GM21423 (cell line): Measurements from ENCODE around the gene ZNF385B.
A peak's percentile ranks its signal among the peaks of the same experiment; 100 is the strongest.

Experiments
- ATAC-seq: cut with Tn5 transposase; IDR thresholded peaks from one replicate; pipeline ENCODE4 v1.9.1; 2021; ENCODE audit warnings: mild to moderate bottlenecking, moderate library complexity; ENCODE audit not compliant: unreplicated experiment

Gene ZNF385B

DNA sequence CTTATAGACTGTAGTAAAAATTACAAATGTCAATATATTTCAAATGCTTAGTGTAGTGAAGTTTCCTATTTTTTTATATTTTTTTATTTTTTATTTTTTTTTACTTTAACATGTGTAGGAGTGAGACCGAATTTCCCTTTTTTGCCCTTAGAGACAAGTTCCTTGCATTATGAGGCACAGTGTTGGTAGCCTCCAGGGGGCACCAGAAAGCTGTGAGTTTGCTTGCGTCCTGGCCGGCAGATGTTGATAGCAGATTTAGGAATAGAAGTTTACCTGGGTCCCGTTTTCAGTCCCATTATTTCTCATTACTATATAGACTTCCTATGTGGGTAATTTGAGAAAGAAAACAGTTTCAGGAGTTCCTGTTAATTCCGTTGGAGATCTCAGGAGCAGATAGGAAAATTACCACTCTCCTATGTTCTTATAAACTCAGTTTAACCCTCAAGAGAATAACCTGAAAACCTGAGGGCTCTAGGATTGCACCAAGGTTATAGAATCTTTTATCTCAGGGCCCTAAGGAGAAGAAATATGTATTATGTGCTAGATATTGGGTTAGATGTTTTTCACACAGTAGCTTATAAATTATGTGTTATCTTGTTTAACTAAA, 439.3 kb downstream of the ZNF385B start:
- ATAC-seq = peak; percentile 82

DNA sequence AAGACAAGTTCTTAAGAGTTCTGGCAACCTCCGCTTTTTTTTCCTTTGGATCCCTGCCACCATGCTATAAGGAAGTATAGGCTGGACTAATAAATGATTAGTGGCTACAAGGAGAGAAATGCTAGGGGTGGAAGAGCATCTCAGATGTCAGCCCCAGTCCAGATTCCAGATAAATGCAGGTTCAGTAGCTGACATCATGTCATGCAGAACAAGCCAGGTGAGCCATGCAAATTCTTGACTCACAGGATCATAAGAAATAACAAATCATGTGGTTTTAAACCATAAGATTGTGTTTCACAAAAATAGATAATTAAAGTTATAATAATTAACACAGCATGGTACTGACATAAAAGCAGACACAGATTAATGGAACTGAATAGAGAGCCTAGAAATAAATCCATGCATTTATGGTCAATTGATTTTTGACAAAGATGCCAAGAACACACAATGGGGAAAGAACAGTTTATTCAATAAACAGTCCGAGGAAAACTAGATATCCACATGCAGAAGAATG, 443.9 kb downstream of the ZNF385B start:
- ATAC-seq = no peak

DNA sequence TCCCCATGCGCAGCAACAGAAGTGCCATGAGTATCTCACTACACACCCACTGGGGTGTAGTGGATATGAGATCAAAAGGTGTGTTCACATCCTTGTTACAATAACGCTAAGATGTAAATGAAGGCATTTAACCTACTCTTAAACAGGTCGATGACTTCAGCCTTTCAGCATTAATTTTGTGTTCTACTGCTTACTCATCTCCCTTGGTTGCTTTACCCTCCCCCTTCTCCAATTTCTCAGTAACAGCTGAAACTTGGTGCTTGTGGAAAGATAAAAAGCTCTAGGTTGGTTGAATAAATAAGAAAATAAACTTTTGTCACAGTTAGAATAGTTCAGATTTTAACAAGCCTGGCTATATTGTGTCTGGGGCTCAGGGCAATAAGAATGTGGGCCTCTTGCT, 449.3 kb downstream of the ZNF385B start:
- ATAC-seq = no peak

DNA sequence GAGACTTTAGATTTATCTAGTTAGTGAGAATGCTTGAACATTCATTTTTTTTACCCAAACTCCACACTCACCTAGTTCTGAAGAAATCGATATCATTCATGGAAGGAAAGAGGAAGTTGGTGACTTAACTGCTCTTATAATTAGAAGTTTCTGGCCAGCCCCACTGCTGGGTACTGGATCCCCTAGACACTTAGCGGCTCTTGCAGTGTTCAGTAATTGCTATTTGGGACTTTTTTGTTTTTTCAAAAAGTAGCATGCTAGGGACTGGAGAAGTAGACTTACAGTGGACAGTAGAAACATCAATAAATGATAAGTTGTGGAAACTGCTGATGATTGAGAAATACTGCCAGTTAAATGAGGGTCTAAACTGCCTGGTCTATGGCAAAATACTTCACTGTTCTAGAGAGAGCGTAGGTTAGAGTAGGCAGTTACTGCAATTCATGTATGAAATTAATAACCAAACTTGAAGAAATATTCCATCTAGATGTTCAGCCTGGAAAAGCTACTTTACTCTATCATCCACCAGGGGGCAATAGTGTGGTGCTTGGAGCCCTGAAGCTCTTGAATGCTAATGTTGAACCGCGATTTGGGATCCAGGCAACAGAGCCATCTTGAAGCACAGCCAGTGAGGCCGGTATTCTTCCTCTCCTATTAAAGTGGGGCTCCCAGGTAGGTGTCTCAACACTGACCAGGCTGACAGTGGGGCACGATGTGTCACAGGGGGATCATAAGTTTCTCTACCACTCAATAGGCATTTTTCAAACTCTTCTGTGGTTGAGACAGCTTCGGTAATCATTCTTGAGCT, 450.7 kb downstream of the ZNF385B start:
- ATAC-seq = peak; percentile 81

DNA sequence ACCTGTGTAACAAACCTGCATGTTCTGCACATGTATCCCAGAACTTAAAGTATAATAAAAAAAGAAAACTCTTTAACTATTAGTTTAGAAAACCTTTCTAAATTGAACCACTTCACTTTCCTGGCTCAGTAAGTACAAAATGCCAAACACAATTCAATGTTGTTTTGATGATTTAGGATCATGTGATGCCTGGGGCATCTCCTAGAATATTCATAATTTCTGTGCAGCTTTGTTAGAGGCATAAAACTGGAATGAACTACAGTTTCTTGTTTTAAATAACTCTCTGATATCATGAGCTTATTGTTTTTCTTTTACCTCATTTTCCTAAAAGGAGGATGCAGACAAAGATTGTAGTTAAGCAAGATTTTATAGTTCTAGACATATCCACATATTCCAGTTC, 457.8 kb downstream of the ZNF385B start:
- no peak for ATAC-seq

DNA sequence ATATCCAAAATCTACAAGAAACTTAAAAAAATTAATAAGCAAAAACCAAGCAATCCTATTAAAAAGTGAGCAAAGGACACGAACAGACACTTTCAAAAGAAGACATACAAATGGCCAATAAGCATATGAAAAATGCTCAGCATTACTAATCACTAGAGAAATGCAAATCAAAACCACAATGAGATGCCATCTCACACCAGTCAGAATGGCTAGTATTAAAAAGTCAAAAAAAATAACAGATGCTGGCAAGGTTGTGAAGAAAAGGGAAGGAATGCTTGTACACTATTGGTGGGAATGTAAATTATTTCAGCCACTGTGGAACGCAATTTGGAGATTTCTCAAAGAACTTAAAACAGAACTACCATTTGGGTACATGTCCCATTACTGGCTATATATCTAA, 467.9 kb downstream of the ZNF385B start:
- ATAC-seq = no peak
